Activated CD8-positive, alpha-beta memory T cell treated with anti-CD3 and anti-CD28 coated beads, Interleukin-2, amount 50 U/mL, for 24 hours (primary cell): ENCODE measurements around the gene ABCC4.
"Not testable (repeated sequence)": the region's sequence is repeated elsewhere in the genome, so short reads cannot be mapped to it uniquely, and the experiment has no call there.

Experiments
- DNase-seq: peaks from one replicate; pipeline ENCODE4 v3.0.0-alpha.2; 2020; ENCODE audit errors: extremely low read depth

ABCC4 gene

DNA sequence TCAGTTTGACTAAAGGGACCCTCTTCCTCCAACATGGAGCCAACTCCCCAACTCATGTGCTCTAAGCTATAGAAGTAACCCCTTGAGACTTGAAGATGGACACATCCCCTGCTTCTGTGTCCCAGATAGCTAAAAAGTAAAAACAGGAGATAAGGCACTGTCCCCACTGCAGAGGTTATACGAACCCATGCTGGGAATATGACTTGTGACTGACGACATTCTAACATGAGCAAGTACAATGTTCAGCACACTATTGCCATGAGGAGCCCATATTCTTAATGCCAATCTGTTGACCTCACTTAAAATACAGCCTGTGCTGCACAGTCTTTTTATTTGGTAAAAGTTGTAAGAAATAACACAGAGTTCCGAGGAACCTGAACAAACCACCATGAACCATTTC, 71.4 kb downstream of the ABCC4 start:
- no peak for DNase-seq

DNA sequence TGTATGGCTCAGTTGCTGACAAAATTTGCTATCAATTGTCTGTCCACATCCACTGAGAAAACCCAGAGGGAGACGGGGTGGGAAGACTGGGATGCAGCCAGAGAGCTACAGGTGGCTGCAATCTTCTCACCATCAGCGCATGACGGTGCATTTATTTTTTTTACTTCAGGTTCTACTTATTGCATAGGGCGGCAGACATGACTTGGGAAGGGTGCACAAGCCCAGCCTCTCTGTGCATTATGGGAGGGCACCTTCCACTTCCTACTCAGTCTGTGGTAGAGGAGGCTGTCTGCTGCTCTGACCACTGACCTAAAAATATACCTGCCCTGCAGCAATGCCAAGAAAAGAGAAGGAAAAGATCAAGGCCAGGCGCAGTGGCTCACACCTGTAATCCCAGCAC, 73.1 kb downstream of the ABCC4 start:
- no peak for DNase-seq

DNA sequence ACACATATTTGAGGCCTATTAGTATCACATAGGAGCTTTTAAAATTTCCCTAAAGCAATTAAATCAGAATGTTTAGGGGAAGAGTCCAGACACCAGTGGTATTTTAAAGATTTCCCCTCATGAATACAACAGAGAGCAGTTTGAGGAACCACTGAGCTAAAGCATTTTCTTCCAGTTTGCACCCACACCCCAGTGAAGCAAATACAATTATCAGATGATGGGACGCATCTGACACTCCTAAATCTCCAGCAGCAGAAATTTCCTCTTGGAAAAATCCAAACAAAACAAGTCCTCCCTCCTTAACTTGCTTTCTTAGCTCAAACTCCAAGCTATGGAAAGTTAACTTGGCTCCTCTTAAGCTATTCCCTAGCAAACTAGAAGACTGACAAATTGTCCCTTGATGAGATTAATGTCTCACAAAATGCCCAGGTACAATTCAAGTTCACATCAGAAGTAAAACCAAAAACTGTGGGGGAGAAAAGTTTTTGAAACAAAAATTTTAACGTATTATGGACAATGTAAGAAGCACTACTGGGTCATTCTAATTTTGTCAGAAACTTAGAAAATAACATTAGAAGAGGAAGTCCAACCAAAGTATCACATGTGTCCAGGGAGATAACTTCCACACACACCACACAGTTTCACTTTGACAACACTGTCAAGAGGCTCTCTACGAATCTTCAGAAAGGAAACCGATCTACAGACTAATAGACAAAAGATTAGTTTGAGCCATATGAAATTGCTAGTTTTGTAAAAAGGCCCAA, 74.1 kb downstream of the ABCC4 start:
- no peak for DNase-seq

- no peak for DNase-seq
These were observed 74.8 kb downstream of the ABCC4 start for GRCh38 chr13:95226476-95226875.

- no peak for DNase-seq
These were observed 75.2 kb downstream of the ABCC4 start for GRCh38 chr13:95226050-95226449.

- no peak for DNase-seq
These were observed 77.2 kb downstream of the ABCC4 start for GRCh38 chr13:95224064-95224463.

- no peak for DNase-seq
These were observed 78.6 kb downstream of the ABCC4 start for GRCh38 chr13:95222733-95223018.

DNA sequence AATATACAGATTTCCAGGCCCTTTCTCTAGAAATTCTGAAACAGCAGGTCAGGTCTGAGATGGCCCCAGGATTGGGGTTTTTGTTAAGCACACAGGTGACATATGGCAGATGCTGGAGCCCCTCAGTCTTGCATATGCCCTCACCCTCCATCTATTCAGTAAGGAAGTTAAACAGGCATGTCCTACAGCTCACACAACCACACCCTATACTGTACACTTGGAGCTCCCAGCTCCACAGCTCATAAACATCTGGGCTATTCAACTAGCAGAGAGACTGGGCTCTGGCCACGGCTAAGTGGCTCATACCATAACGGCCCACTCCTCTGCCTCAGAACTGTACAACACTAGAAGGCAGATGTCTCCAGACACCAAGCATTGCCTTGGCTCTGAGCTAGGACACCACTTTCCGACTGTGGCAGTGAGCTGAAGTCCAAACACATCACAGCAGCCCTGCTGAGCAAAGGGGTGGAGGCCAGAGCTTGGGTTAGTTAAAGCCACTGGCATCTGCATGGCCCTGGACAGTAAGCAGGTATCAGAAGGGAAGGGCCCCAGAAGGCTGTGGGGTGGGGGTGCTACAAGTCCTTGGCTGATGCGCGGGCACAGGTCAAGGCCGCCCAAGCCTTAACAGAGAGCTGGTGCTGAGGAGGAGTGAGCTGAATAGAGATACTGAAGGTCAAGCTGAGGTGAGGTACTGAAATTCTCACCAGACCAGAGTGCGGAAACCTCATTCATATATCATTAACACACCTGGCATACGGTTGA, 79.1 kb downstream of the ABCC4 start:
- no peak for DNase-seq

DNA sequence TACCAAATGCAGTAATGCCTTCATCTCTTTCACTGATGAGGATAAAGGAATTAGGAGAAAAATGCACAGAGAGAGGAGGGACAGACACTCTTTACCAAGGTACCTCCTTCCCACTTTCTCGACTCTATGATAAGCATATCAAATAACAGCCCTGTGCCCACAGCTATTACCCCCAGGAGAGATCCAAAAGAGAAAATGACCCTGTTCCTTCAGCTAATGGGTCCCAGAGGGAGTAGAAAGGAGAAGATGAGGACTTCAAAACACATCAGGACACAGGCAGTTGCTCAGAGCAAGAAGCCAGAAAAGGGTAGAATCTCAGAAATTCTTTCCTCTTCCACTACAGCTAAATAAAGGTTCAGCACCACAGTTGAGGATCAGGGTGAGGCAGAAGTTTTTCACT, 80.6 kb downstream of the ABCC4 start:
- DNase-seq: no peak

DNA sequence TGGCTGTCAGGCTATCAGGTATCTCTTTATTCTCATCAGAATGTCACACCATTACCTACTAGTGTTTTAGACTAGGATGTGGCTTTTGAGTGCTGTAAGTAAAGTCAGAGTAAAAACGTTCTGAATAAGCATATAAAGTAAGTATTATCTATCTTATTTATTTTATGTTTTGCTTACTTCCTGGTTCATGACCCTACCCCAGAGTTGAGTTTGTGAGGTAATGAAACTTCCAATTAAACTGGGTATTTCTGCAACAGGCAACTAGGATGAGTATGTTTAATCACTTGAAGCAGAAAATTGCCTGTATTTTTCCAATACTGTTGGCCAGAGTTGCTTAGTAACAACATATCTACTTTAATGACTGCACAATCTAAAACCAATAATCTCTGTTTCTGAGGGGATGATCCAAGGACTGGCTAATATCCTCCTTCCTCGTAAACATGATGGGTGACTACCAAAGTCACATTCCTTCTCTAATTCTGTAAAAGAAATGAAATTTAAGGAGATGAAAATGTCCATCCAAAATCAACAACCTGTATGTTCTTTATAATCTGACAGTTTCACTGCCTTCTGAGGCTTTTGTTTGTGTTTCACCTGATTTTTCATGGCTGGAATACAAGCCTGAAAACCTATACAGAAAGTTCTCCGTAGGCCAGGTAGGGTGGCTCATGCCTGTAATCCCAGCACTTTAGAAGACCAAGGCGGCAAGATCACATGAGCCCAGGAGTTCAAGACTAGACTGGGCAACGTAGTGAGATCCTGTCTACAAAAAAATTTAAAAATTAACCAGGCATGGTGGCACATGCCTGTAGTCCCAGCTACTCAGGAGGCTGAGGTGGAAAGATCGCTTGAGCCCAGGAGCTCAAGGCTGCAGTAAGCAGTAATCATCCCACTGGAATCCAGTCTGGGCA, 83.1 kb downstream of the ABCC4 start:
- no peak for DNase-seq

GRCh38 chr13:95216182-95216581, 85.1 kb downstream of the ABCC4 start:
- no peak for DNase-seq

GRCh38 chr13:95212983-95213850, 88.0 kb downstream of the ABCC4 start:
- no peak for DNase-seq

GRCh38 chr13:95209109-95209508, 92.1 kb downstream of the ABCC4 start:
- DNase-seq: no peak

DNA sequence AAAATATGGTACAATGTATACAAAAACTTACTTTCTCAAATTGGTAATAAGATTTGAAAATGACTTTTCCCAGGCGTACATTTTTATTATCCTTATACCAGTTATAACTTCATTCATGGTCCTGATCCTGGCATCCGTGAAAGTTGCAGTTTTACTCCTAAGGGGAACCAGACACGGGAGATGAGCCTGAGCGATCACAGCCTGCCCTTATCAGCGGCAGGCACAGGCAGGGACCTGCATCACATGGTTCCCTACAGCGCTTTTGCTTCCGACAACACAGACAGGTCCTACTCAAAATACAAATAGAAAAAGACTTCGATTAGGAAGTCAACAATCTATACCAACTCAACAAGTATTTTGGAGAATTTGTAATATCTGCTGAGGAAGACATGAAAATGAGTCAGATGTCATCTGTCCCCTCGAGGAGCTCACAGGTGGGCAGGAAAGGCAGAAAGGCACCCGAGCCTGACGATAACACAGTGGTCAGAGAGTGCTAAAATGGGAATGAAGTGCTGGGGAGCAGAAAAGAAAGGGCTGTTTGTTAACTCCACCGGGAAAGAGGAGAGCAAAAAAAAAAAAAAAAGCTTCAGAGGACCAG, 93.4 kb downstream of the ABCC4 start:
- no peak for DNase-seq

DNA sequence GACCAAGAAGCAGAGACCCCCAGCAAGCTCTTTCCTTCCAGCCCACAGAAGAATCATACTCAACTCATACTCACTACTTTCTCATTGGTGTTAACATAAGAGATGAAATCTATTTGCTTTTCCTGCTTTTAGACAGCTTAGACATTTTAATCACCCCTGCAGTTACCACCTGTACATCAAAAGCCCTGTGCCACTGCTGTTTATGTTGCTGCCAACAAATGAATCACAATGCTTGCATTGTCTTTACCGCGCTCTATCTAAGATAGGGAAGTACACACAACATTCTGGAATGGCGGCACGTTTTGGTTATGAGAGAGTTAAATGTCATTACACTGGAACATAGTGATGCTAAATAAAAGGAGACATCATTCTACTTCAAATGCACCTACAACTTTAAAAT, 95.1 kb downstream of the ABCC4 start:
- DNase-seq: no peak

- DNase-seq: no peak
These were observed 97.0 kb downstream of the ABCC4 start for GRCh38 chr13:95204231-95204765.

- no peak for DNase-seq
These were observed 99.2 kb downstream of the ABCC4 start for GRCh38 chr13:95201814-95202651.

DNA sequence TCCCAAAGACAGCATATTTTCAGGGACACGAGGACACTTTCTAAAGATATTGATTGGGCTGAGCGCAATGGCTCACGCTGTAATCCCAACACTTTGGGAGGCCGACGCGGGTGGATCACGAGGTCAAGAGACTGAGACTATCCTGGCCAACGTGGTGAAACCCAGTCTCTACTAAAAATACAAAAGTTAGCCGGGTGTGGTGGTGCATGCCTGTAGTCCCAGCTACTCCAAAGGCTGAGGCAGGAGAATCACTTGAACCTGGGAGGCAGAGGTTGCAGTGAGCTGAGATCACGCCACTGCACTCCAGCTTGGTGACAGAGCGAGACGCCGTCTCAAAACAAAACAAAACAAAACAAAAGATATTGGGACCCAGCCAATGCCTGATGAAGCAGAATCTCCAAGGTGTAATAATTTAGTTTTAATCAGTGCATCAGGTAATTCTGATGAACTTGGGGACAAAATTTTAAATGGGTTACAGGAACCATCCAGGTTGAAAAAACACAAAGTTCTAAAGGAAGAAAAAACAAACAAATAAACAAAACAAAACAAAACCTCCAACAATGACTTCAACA, 100.8 kb downstream of the ABCC4 start:
- not testable (repeated sequence) for DNase-seq

- no peak for DNase-seq
These were observed 101.4 kb downstream of the ABCC4 start for GRCh38 chr13:95199896-95200295.

- not testable (repeated sequence) for DNase-seq
These were observed 102.6 kb downstream of the ABCC4 start for GRCh38 chr13:95198606-95199005.
